RPMI8226 (cell line): ENCODE data around the gene RNASE1.
"Not testable (repeated sequence)": the region's sequence is repeated elsewhere in the genome, so short reads cannot be mapped to it uniquely, and the experiment has no call there.

ENCODE experiments used
- DNase-seq: peaks from one replicate; pipeline ENCODE4 v3.0.0-alpha.2; 2015

RNASE1 gene

DNA sequence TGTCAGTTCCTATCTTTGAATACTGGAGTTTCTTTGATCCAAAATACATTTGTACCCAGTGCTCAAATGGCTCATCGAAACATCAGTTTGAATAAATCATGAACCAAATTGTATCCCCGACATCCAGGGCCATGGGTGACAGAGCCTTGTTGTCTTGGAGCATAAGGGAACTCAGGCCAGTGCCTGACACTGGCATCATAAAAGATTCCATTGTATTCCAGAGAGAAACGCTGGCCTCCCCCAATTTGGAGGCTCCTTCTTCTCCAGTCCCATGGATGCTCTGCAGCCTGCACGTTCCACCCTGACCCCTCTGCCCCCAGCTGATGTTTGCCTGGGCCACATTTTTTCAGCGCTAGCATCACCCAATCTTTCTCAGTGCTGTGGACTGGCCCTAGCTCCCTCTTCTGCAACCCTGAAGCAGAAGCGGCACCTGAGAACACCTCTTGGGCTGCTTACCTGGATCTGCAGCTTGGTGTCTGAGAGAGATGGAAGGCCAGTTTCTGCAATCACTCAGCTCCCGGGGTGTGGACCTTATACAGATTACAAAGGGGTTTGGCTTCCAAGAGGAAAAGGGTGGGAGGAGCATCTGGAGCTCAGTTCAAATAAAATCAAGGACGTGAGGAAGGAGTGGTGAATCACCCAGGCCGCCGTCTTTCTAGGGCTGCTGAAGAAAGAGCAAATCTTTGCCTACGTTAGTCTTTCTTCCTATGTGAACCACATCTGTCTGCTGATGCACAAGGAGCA, at the start of gene RNASE1:
TSS of gene RNASE1 (minus strand) at position 504 of the 744 bp plus-strand sequence. CDS start 776 bp downstream, outside the sequence.
- no peak for DNase-seq

DNA sequence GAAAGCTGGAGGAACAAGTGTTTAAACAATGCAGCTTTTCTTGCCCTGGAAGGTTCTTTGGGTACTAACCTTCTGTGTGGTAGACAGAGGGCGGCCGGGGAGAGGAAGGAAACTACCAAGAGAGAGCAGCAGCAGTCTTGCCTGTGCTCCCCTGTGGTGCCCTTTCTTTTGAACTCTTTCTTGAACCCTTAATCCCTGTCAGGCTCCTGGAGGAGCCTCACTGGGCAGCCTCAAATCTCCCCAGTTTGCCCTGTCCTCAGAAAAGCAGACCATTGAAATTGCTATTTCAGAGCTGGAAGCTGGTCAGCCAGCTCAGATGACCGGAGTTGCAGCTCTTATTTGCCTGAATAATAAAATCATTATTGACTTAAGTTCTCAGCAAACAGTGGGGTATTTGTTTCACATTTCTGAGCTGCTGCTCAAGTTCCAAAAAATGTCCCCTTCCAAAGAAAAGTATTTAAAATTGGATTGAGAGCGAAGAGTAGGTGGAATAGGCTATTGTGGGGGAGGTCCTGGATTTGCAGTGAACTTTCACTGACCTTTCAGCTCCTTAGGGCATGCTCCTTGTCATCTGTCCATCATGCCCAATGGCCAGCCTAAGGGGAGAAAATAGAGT, 46.4 kb upstream of the RNASE1 start:
- no peak for DNase-seq

DNA sequence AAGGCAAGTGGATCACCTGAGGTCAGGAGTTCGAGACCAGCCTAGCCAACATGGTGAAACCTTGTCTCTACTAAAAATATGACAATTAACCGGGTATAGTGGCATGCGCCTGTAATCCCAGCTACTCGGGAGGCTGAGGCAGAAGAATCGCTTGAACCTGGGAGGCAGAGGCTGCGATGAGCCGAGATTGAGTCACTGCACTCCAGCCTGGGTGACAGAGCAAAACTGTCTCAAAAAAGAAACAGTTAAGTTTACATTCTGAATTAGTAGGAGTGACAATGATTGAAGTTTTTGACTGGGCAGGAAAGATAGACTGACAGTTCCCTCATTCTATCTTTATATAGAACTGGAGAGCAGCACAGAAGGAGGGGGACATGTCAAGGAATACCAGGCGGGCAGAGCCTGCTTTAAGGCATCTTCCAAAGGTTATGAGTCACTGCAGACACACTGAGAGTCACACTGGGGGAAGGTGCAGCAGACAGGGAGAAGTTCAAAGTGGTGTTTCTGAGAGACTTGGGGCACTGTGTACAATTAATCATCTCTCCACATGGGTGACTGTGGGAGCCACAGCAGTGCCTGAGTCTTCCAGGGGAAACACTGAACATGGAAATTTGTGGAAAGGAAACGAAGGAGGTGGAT, 45.8 kb upstream of the RNASE1 start:
- no peak for DNase-seq

DNA sequence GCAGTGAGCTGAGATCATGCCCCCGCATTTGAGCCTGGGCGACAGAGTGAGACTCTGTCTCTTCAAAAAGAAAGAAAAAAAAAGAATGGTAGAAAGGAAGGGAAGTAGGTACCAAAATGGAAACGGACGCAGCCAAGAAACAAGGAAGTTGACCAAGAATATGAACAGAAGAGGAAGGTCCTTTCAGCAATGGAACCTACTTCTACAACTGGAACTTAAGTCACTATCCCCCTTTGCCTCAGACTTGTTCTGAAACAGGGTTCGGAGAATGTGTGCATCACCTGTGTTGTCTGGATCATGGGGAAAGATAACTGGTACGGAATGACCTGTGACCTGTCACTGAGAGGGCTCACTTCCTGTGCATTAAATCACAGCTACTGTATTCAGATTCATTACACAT, 43.9 kb upstream of the RNASE1 start:
- DNase-seq = no peak

DNA sequence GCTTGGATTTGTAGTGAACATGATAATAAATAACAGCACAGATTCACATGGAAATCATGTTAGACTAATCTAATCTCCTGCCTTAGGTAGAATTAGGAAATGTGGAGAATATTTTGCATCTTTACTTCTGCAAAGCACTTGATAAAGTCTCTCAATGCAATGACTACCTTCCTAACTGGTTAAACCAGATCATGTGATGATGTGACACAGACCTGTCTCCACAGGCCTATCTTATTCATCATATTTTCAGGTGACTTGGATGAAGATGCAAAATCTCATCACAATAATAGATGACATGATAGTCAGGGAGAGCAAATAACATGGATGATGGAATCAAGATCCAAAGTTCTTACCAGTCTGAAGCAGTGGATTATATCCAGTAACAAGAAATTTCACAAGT, 38.5 kb upstream of the RNASE1 start:
- DNase-seq = no peak

DNA sequence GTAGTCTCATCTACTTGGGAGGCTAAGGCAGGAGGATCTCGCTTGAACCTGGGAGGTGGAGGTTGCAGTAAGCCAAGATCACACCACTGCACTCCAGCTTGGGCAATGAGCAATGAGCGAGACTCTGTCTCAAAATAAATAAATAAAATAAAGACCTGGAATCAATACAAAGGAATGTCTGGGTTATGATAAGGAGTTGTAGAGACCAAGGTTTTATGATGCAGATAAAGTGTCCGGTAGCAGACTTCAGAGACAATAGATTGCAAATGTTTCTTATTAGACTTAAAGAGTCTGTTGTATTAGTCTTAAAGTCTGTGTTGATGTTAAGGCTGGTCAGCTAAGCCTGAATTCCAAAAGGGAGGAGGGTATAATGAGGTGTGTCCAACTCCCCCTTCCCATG, 35.2 kb upstream of the RNASE1 start:
- no peak for DNase-seq

DNA sequence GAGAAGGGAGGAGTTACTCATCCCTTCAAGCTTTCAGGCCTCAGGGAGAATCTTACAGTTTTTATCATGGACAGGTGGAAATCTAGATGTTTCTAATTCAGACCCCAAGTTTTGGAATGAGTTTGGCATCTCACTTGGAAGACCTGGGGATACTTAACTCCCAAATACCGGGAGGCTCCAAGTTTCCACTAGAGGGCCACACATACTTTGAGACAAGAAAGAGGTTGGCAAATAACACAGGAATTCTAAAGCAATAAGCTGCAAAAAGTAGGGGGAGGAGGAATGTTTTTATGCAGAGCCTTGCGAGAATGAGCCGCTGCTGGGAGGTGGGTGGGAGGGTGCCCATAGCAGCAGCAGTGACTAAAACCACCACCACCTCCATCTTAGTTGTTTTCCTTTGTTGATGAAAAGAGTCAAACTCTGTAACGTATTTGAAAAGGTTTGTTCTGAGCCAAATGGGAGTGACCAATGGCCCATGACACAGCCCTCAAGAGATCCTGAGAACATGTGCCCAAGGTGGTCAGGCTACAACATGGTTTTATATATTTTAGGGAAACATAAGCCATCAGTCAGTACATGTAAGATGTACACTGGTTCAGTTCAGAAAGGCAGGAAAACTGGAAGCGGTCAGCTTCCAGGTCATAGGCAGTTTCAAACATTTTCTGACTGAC, 34.2 kb upstream of the RNASE1 start:
- no peak for DNase-seq

DNA sequence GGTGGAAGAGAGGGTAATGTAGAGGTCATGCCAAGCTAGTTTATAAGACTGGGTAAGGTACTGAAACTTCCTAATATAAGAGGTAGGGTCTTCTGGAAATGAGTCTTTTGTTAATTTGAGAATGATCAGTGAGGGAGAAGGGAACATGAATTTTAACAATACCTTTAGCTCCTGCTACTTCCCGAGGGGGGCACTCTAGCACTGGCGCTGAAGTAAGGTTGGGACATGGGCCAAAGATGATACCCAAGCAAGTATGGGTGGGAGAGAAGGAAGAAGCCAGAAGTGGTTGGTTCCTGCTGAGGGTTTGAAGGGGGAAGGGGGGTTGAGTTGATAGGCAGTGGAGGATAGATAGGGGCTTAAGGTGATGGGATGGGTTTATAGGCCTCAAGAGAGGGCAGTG, 32.3 kb upstream of the RNASE1 start:
- DNase-seq = no peak

DNA sequence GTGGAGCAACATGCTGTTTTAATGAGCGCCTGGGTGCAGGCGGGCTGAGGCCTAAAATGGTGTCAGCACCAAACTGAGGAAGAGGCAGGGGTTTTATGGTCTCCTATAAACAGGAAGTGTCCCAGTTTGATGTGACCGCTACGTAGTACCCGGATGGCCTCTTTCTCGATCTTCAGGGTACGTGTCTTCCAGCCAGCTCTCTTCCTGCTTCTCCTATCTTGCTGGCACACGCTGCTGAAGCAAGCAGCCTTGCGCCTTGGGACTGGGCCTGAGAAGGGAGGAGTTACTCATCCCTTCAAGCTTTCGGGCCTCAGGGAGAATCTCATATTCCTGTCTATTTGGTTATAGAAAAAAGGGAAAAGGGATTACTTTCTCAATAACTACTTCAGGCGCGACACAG, 28.2 kb upstream of the RNASE1 start:
- DNase-seq = no peak

DNA sequence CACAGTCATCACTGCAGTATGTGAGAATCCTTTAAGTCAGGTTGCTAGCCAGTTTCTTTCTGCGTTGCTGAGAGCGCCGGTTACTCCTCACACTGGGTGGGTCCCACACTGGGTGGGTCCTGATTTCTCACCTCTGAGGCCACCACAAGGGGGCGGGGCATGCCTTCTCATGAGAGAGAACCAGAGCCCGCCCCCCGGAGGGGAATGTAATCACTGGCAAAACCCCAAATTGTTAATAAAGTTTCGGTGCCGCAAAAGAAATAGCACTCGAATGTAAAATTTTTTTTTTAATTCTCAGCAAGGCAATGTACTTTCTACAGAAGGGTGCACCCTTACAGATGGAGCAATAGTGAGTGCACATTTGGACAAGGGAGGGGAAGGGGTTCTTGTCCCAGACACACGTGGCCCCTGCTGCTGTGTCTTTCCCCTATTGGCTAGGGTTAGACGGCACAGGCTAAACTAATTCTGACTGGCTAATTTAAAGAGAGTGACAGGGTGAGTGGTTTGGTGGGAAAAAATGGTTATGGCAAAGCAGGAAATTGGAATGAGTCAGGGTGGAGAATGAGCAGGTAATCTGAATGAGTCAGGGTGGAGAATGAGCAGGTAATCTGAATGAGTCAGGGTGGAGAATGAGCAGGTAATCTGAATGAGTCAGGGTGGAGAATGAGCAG, 25.5 kb upstream of the RNASE1 start:
- not testable (repeated sequence) for DNase-seq

DNA sequence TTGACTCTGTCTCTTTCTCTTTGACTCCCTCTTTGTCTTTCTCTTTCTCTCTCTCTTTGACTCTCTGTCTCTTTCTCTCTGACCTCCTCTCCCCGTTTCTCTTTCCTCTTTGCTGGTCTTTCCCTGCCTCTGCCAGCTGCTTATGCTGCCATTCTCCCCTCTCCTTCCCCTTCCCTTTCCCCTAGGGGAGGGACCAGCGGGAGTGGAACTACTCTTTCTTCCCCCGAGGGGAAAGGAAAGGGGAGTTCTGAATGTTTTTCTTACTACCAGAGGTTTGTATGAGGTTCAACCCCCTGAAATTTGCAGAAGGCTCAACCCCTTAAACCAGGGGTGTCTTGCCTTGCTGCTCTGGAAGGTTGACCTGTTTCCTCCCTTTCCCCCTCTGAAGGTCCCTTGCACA, 24.7 kb upstream of the RNASE1 start:
- DNase-seq = no peak

DNA sequence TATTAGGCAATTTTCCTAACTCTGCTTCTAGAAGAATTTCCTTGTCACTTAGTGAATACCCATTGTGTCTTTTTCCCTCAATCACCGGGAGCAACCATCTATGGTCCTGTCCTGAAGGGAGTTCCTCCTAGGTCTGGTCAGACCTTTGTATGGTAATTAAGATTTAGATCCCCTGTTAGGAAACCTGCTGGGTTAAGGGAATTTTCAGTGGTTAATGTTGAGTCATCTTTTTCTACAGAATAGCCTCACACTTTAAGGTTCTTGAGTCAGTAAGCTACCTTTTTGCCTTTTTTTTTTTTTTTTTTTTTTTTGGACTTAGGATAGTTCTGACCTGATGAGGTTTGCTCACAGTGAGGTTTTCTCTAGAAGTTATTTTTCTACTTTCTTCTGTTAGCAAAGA, 24.0 kb upstream of the RNASE1 start:
- DNase-seq = not testable (repeated sequence)

DNA sequence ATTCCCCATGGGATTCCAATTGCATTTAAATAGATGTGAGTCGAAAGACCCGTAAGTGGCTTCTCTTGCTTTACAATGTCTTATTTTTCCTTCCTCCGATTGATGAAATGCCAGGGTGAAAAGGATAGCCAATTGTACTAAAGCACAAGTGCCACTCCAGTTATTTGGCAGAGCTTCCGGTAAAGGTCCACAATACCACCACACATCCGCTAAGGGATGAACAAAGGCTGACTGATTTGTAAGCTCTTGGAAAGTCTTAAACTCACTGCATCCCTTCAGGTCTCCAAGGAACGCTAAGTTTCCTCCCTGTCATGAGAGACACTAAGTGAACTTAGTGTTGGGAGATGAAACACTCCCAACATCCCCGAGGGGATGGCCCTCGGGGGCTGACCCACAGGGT, 21.2 kb upstream of the RNASE1 start:
- no peak for DNase-seq

DNA sequence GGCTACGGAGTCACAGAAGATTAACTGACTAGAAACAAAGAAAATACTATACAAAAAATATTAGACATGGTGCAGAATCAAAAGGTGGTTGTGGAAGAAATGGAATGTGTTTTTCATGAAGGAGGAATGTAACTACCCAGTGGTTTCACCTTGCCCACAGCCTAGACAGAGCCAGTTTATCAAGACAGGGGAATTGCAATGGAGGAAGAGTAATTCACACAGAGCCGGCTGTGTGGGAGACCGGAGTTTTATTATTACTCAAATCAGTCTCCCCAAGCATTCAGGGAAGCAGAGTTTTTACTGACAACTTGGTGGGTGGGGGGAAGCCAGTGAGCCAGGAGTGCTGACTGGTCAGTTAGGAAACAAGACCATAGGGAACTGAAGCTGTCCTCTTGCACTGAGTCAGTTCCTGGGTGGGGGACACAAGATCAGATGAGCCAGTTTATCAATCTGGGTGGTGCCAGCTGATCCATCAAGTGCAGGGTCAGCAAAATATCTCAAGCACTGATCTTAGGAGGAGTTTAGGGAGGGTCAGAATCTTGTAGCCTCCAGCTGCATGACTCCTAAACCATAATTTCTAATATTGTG, 19.0 kb upstream of the RNASE1 start:
- DNase-seq = peak; percentile 6

DNA sequence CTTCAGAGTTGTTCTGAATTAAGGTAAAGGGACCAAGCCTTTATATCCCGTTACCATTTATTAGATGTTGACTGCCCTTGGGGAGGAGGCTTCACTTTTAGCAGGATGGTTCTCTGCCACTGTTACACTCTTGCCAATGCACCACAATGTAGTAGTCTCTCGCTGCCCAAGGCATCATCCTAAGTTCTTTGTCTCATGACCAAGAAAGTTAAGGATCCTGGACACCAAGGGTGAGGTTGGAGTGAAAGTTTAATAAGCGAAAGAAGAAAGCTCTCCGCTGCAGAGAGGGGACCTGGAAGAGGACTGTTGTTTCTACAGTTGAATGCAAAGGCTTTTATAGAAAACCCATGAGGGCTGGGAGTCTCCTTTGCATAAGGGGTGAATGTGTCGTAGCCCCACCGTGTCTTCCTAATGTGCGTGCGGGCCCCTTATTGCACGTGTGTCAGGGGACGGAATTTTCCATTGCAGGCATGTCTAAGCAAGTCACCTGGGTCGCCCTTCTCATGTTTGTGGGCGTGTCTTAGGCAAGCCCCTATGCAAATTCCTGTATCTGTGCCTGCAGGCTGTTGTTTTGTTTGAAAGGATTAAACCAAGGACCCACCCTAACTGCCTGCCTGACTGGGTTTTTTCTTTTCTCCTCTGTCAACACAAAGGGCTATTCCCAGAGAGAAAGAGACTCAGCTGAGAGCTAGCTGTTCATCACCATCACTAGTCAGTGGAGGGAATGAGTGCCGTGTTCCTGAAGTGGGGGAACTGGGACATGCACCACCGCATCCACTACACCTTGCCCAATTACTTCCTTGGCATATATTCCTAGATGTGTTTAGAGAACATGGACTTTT, 17.6 kb upstream of the RNASE1 start:
- DNase-seq = no peak

DNA sequence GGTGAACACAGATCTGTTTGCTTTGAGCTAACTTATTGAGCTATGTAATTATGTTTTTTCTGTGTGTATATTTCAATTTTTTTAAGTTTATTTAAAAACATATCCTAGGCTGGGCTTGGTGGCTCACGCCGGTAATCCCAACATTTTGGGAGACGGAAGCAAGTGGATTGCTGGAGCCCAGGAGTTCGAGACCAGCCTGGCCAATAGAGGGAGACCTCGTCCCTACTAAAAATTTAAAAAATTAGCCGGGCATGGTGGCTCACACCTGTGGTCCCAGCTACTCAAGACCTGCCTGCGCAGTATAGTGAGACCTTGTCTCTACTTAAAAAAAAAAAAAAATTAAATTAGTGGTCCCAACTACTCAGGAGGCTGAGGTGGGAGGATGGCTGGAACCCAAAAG, 16.2 kb upstream of the RNASE1 start:
- DNase-seq = no peak

DNA sequence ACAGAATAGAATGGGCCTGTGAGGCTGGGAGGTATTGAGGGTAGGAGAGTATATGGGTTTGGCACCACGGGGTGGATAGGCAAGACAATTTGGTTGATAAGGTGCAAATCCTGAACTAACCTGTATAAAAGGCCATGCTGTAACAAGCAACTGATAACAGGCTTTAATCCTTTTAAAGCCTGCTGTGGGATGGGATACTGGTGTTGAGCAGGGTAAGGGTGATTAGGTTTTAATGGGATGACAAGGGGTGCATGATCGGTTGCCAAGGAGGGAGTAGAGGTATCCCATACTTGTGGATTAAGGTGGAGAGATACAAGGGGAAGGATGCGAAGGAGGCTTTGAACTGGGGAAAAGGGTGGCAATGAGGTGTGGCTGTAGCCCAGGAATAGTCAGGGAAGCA, 13.3 kb upstream of the RNASE1 start:
- DNase-seq = not testable (repeated sequence)

DNA sequence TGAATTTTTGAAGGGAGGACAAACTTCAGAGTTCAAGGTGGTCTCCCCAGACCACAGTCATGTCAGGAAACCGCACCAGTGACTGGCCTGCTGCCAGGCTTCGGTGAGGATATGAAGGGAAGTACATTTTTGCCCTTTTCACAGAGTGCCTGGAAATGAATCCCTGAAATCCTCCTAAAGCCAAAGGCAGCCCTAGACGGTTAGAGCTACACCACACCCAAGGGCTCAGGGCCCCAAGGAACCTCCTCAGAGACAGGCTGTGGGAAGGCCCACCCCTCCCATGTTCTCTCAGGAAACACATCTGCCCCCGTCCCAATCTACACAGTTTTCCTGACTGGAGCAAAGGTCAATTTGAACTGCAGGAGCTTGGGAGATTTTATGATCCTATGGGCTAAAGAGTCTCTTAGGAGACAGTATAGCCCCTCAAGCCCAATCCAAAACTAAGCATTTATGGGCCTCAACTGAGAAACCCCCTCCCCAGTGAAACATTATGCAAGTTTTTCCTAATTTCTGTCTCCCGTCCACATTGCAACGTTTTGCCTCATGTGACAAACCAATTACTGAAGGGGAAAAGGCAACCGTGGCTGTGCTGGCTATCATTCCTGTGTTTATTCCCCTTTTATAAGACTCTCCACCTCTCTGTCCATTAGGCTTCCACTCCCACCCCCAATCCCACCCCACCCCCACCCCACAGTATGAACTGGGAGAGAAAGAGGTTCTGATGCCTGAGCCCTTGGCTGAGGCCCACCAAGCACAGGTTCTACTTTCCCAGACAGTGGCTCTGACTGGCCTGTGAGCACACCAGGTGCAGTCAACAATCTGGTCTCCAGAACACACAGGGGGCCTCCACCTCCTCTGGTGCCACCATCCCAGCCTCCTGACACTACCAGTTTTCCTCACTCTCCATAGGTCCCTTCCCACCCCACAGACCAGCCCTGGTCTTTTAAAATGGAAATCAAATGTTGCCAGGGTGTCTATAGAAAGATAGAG, 9.6 kb upstream of the RNASE1 start:
- DNase-seq = peak; percentile 8

DNA sequence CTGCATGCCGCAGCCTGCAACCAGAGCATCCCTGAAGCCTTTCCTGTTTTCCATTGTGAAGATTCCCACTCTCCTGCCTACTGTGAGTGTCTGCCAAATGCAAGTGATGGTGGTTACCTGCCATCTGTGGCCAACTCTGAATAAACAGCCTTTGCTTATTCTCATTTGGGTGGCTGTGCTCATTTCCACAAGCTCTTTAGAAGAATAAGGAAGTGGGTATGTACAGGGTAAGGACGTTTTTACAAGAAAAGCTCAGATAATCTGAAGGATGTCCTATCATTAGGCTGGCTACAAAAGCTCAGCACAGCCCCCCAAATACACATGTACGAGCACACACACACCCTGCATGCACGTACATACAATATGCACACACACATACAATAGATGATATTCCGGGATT, 7.3 kb upstream of the RNASE1 start:
- no peak for DNase-seq

DNA sequence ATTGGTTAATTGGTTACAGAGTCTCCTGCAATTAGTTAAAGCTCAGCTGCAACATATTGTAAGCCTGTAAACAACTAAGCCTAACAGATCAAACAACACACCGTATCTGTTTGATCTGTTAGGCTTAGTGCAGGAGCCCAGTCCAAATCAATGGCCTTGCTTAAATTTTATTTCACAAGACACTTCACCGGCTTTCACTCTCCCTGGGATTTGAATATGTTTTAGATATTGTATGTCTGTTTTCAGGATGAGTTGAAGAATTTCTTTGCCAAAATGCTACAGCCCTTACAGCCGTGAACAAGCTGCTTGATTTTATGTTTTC, 5.5 kb upstream of the RNASE1 start:
- no peak for DNase-seq
